Kidney (tissue), 22 donors: ENCODE results near the gene PADI2. TPM values are rescaled to one million over a fixed set of nuclear protein-coding genes. Genes with fewer than 3 reads are reported as not detected.

Experiments
- DNase-seq, 5 donors: peaks; one replicate each; pipeline ENCODE4 v3.0.0-alpha.2; 2013 to 2020
- FAIRE-seq: peaks from 2 replicates; lab custom pipeline; 2012; peaks lifted over from hg19 to GRCh38; lab: Jason Lieb, UNC
- H3K27ac ChIP-seq, 2 donors: one replicate each; pipeline ENCODE4 v1.7.0; 2013; ENCODE audit warnings: low read depth in 2 of 2, low read length in 2 of 2, inconsistent platforms in 1 of 2
- H3K27me3 ChIP-seq: one replicate; pipeline ENCODE4 v1.7.1; 2013; ENCODE audit warnings: low read length, inconsistent platforms; ENCODE audit not compliant: control insufficient read depth, insufficient read depth
- H3K36me3 ChIP-seq, 3 donors: one replicate each; pipeline versions ENCODE4 v1.7.0 to v1.7.1; 2013; ENCODE audit warnings: low read length in 3 of 3, control low read depth in 1 of 3, inconsistent platforms in 1 of 3; ENCODE audit not compliant: insufficient read depth in 3 of 3, control insufficient read depth in 2 of 3
- H3K4me1 ChIP-seq, 3 donors: one replicate each; pipeline versions ENCODE4 v1.7.0 to v1.7.1; 2013; ENCODE audit warnings: low read length in 3 of 3, inconsistent platforms in 1 of 3, low read depth in 1 of 3; ENCODE audit not compliant: control insufficient read depth in 2 of 3, insufficient read depth in 2 of 3
- H3K4me3 ChIP-seq, 3 donors: one replicate each; pipeline versions ENCODE4 v1.7.0 to v1.8.1; 2013; ENCODE audit warnings: low read length in 3 of 3, control low read depth in 1 of 3, inconsistent platforms in 1 of 3
- H3K9ac ChIP-seq, 3 donors: one replicate each; pipeline versions ENCODE4 v1.7.0 to v1.7.1; 2013; ENCODE audit warnings: low read length in 3 of 3, control low read depth in 1 of 3, inconsistent platforms in 1 of 3
- H3K9me3 ChIP-seq, 3 donors: one replicate each; pipeline versions ENCODE4 v1.7.0 to v1.7.1; 2013; ENCODE audit warnings: low read length in 3 of 3, control low read depth in 1 of 3, inconsistent platforms in 1 of 3; ENCODE audit not compliant: control insufficient read depth in 2 of 3, insufficient read depth in 1 of 3
- intact Hi-C: fragments of 100-400 bp; cut with DNase I; formaldehyde crosslinking; loops from one replicate; pipeline ENCODE4 v1.11.1; 2022
- long read RNA-seq, 10 donors: library from polyadenylated mRNA in 1 of 10; unstranded in 1 of 10; transcript quantifications; one replicate each; pipeline ENCODE4 v2.0.0 and lab custom pipeline, GENCODE V29; 2021 to 2026
- polyA plus RNA-seq: library from polyadenylated mRNA; stranded (reverse); fragments of 350-450 nt; fragmentation: Illumina TruSeq; extraction: RNeasy Lipid Tissue Mini Kit (QIAGEN cat#74804); gene quantifications from one replicate; pipeline ENCODE4 v1.2.3, GENCODE V29; 2014; ENCODE audit warnings: low read depth, low replicate concordance; ENCODE audit not compliant: insufficient read depth
- total RNA-seq: library from RNA; stranded (reverse); fragmentation: NEBNext Ultra II Directional; extraction: Animal tissue kit (Norgen Biotek cat#: 25700); gene quantifications from one replicate; pipeline ENCODE4 v1.2.1, GENCODE V29; 2021
- TF ChIP-seq, protein P1 (sequence below): IDR thresholded peaks from 3 replicates; pipeline ENCODE4 v1.5.1; 2012; ENCODE audit warnings: mild to moderate bottlenecking, moderate library complexity, borderline replicate concordance; ENCODE audit not compliant: insufficient read depth; ENCODE audit errors: extremely low read depth
- donor health status: control.
- donor health status: control.
- donor health status: control.
- donor health status: control.
- donor health status: control.
- donor health status: DM: yes; HTN: yes; CAD: no.
- donor health status: Normal renal cell carcinoma (clear cell type).

Gene PADI2
- total RNA-seq: 6.0 TPM
- polyA plus RNA-seq: 11.7 TPM
- long read RNA-seq, donor 1: 0 reads
- long read RNA-seq, donor 2, full-length matches to known transcripts: 1 of 1 reads
- long read RNA-seq, donor 2, partial matches to known transcripts: 0 of 1 reads
- long read RNA-seq, donor 2, other reads (novel, unspliced or antisense): 0 of 1 reads
- long read RNA-seq, donor 3, partial matches to known transcripts: 0 of 1 reads
- long read RNA-seq, donor 3, other reads (novel, unspliced or antisense): 0 of 1 reads
- long read RNA-seq, donor 4: 0 reads
- long read RNA-seq, donor 5: 0 reads
- long read RNA-seq, donor 6: 0 reads
- long read RNA-seq, donor 7, full-length matches to known transcripts: 1 of 3 reads
- long read RNA-seq, donor 7, partial matches to known transcripts: 1 of 3 reads
- long read RNA-seq, donor 7, other reads (novel, unspliced or antisense): 1 of 3 reads
- long read RNA-seq, donor 8: 0 reads
- long read RNA-seq, donor 9: 0 reads
- long read RNA-seq, donor 10: 0 reads

- Histone ChIP-seq H3K9ac (peak within 1 kb of the TSS in 1 of 3 donors; percentile 34), H3K27ac (no peak within 1 kb of the TSS)
Measured at GRCh38 chr1:17119076-17119772, at the start of gene PADI2. Gene PADI2, minus strand, starts transcription at chr1:17119451. Its CDS starts 80 bp downstream, at chr1:17119371.

DNA sequence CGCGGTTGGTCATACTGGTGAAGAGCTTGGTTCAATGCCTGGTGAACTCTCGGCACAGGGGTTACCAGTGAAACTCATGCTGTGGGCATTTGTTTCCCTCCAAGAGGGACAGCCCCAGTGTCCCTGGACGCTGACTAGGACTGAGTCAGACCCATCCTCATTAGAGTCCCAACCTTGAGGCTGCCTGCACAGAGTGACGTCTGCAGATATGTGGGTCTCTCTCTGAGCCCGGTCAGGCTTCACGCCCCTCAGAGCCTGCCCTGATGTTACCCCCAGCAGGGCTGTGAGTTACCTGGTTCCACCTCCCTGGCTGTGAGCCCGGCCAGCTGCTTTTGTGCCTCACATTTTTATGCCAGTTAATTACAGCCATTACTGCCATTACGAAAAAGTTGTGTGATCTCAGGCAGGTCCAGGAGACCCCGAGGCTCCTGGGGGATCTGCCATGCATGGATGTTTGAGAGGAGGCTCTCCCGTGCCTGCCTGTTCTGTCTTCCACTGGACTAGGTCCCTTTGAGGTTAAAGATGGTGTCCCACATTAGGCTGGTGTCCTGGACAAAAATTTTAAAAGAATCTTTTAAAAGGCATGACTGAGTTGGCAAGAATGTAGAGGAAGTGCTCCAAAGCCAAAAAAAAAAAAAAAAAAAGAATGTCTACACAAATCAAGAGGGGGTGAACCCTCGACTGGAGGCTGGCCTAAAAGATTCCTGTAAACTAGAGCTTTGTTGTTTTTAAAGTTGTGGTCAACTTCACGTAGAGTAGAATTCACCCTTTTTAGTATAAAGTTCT lies 49.0 kb upstream of the PADI2 start:
- Histone ChIP-seq H3K27me3 (no peaks in the 10 kb centered on the region), H3K27ac (no peak overlapping the region), H3K4me1 (no peaks in the 10 kb centered on the region), H3K36me3 (no peaks in the 10 kb centered on the region), H3K4me3 (no peak overlapping the region), H3K9me3 (no peaks in the 10 kb centered on the region), H3K9ac (no peak overlapping the region)
- intact Hi-C loops: no loop called here
- FAIRE-seq (no peak), DNase-seq (peak in 4 of 5 donors; percentile 56 to 81 (median 74))
- TF ChIP-seq, protein P1, sequence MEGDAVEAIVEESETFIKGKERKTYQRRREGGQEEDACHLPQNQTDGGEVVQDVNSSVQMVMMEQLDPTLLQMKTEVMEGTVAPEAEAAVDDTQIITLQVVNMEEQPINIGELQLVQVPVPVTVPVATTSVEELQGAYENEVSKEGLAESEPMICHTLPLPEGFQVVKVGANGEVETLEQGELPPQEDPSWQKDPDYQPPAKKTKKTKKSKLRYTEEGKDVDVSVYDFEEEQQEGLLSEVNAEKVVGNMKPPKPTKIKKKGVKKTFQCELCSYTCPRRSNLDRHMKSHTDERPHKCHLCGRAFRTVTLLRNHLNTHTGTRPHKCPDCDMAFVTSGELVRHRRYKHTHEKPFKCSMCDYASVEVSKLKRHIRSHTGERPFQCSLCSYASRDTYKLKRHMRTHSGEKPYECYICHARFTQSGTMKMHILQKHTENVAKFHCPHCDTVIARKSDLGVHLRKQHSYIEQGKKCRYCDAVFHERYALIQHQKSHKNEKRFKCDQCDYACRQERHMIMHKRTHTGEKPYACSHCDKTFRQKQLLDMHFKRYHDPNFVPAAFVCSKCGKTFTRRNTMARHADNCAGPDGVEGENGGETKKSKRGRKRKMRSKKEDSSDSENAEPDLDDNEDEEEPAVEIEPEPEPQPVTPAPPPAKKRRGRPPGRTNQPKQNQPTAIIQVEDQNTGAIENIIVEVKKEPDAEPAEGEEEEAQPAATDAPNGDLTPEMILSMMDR: no peak

More at GRCh38 chr1:17119076-17119772, at the start of gene PADI2:
- DNase-seq (peak; percentile 78 to 90 (median 86)), FAIRE-seq (no peak)
- no peaks in the 10 kb centered on the region for H3K36me3 ChIP-seq
- peaks cover 0 to 5% (median 0%) of the 10 kb centered on the region in 3 donors for H3K4me1 ChIP-seq
- peaks cover 14% of the 10 kb centered on the region for H3K27me3 ChIP-seq
- H3K9me3 ChIP-seq: no peaks in the 10 kb centered on the region
- H3K4me3 ChIP-seq: peak within 1 kb of the TSS in 2 of 3 donors; percentile 41 to 55
- TF ChIP-seq, protein P1: no peak
- intact Hi-C loops: no loop called here

- no peak for DNase-seq
- H3K36me3 ChIP-seq: no peaks in the 10 kb centered on the region
- H3K27me3 ChIP-seq: no peaks in the 10 kb centered on the region
- no peak for FAIRE-seq
- no peak overlapping the region for H3K4me3 ChIP-seq
- intact Hi-C loops: no loop called here
- no peak overlapping the region for H3K27ac ChIP-seq
- H3K4me1 ChIP-seq: no peaks in the 10 kb centered on the region
- H3K9ac ChIP-seq: no peak overlapping the region
- TF ChIP-seq, protein P1: no peak
- H3K9me3 ChIP-seq: no peaks in the 10 kb centered on the region
Measured at GRCh38 chr1:17167786-17168090, 48.5 kb upstream of the PADI2 start.
